HG03097 (cell line): ENCODE results near the gene HP1BP3.

ENCODE experiments used
- ATAC-seq: cut with Tn5 transposase; IDR thresholded peaks from one replicate; pipeline ENCODE4 v1.9.1; 2021; ENCODE audit not compliant: unreplicated experiment, low FRiP score

The HP1BP3 gene

GRCh38 chr1:20771780-20772179 is 15.3 kb downstream of the HP1BP3 start:
- ATAC-seq, result no peak

GRCh38 chr1:20770314-20771087 is 16.6 kb downstream of the HP1BP3 start:
- ATAC-seq, result no peak

GRCh38 chr1:20767271-20767670 is 19.8 kb downstream of the HP1BP3 start:
- no peak for ATAC-seq

- ATAC-seq, result no peak
Measured at GRCh38 chr1:20763417-20763816, 23.7 kb downstream of the HP1BP3 start.

GRCh38 chr1:20760322-20760721 is 26.8 kb downstream of the HP1BP3 start:
- no peak for ATAC-seq

- ATAC-seq, result no peak
Measured at GRCh38 chr1:20753589-20753988, 33.5 kb downstream of the HP1BP3 start.

GRCh38 chr1:20751462-20751990 is 35.6 kb downstream of the HP1BP3 start:
- ATAC-seq, result no peak

- no peak for ATAC-seq
Measured at GRCh38 chr1:20742671-20743070, 44.4 kb downstream of the HP1BP3 start.

- ATAC-seq, result no peak
Measured at GRCh38 chr1:20740781-20741180, 46.3 kb downstream of the HP1BP3 start.

GRCh38 chr1:20739225-20739624 is 47.9 kb downstream of the HP1BP3 start:
- ATAC-seq, result no peak

- ATAC-seq, result no peak
Measured at GRCh38 chr1:20735581-20736111, 51.5 kb downstream of the HP1BP3 start.

- ATAC-seq, result no peak
Measured at GRCh38 chr1:20733360-20733975, 53.6 kb downstream of the HP1BP3 start.

- peak; percentile 71 for ATAC-seq
Measured at GRCh38 chr1:20732588-20733359, 54.3 kb downstream of the HP1BP3 start, which contains the start of gene SH2D5. TSS of gene SH2D5 (minus strand) at chr1:20732703. CDS start at chr1:20728044, 4,659 bp downstream.

GRCh38 chr1:20732071-20732587 is 55.0 kb downstream of the HP1BP3 start:
- ATAC-seq, result peak; percentile 43

GRCh38 chr1:20731057-20731991 is 55.8 kb downstream of the HP1BP3 start:
- no peak for ATAC-seq

GRCh38 chr1:20730690-20731056 is 56.4 kb downstream of the HP1BP3 start:
- no peak for ATAC-seq

- ATAC-seq, result no peak
Measured at GRCh38 chr1:20729990-20730689, 57.0 kb downstream of the HP1BP3 start.

GRCh38 chr1:20729155-20729931 is 57.8 kb downstream of the HP1BP3 start:
- ATAC-seq, result no peak
